ENCODE results near the gene RNF217.

Gene RNF217

GRCh38 chr6:124989136-124989983, 27.1 kb downstream of the RNF217 start:
- no peak for DNase-seq (ENCODE audit: low read depth in 2 of 2)

GRCh38 chr6:124990988-124991387, 28.8 kb downstream of the RNF217 start:
- DNase-seq (ENCODE audit: low read depth in 2 of 2), result no peak

GRCh38 chr6:124991764-124992295, 29.6 kb downstream of the RNF217 start:
- DNase-seq (ENCODE audit: low read depth in 2 of 2), result no peak

GRCh38 chr6:124993327-124993726, 31.1 kb downstream of the RNF217 start:
- no peak for DNase-seq (ENCODE audit: low read depth in 2 of 2)

- no peak for DNase-seq (ENCODE audit: low read depth in 2 of 2)
Observed at GRCh38 chr6:124994648-124995047, 32.4 kb downstream of the RNF217 start.

- no peak for DNase-seq (ENCODE audit: low read depth in 2 of 2)
Observed at GRCh38 chr6:124995131-124995530, 32.9 kb downstream of the RNF217 start.

GRCh38 chr6:124995645-124996325, 33.5 kb downstream of the RNF217 start:
- DNase-seq (ENCODE audit: low read depth in 2 of 2), result no peak

GRCh38 chr6:124996411-124996810, 34.2 kb downstream of the RNF217 start:
- DNase-seq (ENCODE audit: low read depth in 2 of 2), result no peak

- no peak for DNase-seq (ENCODE audit: low read depth in 2 of 2)
Observed at GRCh38 chr6:124997196-124997875, 35.1 kb downstream of the RNF217 start.

GRCh38 chr6:124999105-124999764, 37.0 kb downstream of the RNF217 start:
- no peak for DNase-seq (ENCODE audit: low read depth in 2 of 2)

- no peak for DNase-seq (ENCODE audit: low read depth in 2 of 2)
Observed at GRCh38 chr6:125001684-125002405, 39.6 kb downstream of the RNF217 start.

- DNase-seq (ENCODE audit: low read depth in 2 of 2), result no peak
Observed at GRCh38 chr6:125002406-125002741, 40.1 kb downstream of the RNF217 start.

- no peak for DNase-seq (ENCODE audit: low read depth in 2 of 2)
Observed at GRCh38 chr6:125003070-125003469, 40.8 kb downstream of the RNF217 start.

GRCh38 chr6:125004198-125004597, 42.0 kb downstream of the RNF217 start:
- DNase-seq (ENCODE audit: low read depth in 2 of 2), result no peak

GRCh38 chr6:125004797-125005595, 42.8 kb downstream of the RNF217 start:
- no peak for DNase-seq (ENCODE audit: low read depth in 2 of 2)

GRCh38 chr6:125008261-125008703, 46.0 kb downstream of the RNF217 start:
- DNase-seq (ENCODE audit: low read depth in 2 of 2), result no peak

- no peak for DNase-seq (ENCODE audit: low read depth in 2 of 2)
Observed at GRCh38 chr6:125008957-125009356, 46.7 kb downstream of the RNF217 start.

GRCh38 chr6:125009578-125009977, 47.3 kb downstream of the RNF217 start:
- DNase-seq (ENCODE audit: low read depth in 2 of 2), result no peak

GRCh38 chr6:125013938-125014660, 51.9 kb downstream of the RNF217 start:
- DNase-seq (ENCODE audit: low read depth in 2 of 2), result no peak

GRCh38 chr6:125014661-125014957, 52.4 kb downstream of the RNF217 start:
- no peak for DNase-seq (ENCODE audit: low read depth in 2 of 2)

All from stimulated activated CD4-positive, alpha-beta T cell treated with anti-CD3 and anti-CD28 coated beads, Interleukin-1b, Interleukin-23, amount 100 ng/mL, for 4 hours (primary cell).